HepG2 (cell line): Measurements from ENCODE around the gene CCNDBP1.

Experiments
- CEBPB ChIP-seq: IDR thresholded peaks from 2 replicates; pipeline ENCODE4 v1.6.1; 2011; ENCODE audit warnings: low read depth, low read length, improper control_type of control experiment, borderline replicate concordance
- CREB1 ChIP-seq, 2 experiments: fragments of 450-650 bp in 1 of 2; IDR thresholded peaks; 2 replicates each; pipeline ENCODE4 v1.6.1; 2016 to 2017; ENCODE audit warnings: control low read depth in 1 of 2, mild to moderate bottlenecking in 1 of 2, missing compliant biosample characterization in 1 of 2, missing genetic modification characterization in 1 of 2
- JUN ChIP-seq: sonication (generic); formaldehyde crosslinking; IDR thresholded peaks from 2 replicates; pipeline ENCODE4 v1.4.0; 2020; ENCODE audit warnings: mild to moderate bottlenecking, missing genetic modification reagents
- NFATC3 ChIP-seq: sonication (generic); formaldehyde crosslinking; IDR thresholded peaks from 2 replicates; pipeline ENCODE4 v1.5.1; 2020; ENCODE audit warnings: mild to moderate bottlenecking, missing genetic modification reagents
- POLR2A ChIP-seq, 2 experiments: IDR thresholded peaks; 2 replicates each; pipeline ENCODE4 v1.6.1; 2011; ENCODE audit warnings: low read depth in 2 of 2, low read length in 2 of 2, mild to moderate bottlenecking in 1 of 2, moderate library complexity in 1 of 2; ENCODE audit not compliant: insufficient read depth in 1 of 2
- REST ChIP-seq, 2 experiments: IDR thresholded peaks; 2 replicates each; pipeline ENCODE4 v1.6.1; 2011 to 2012; ENCODE audit warnings: low read length in 2 of 2, borderline replicate concordance in 1 of 2, low read depth in 1 of 2, mild to moderate bottlenecking in 1 of 2, moderate library complexity in 1 of 2
- SMAD3 ChIP-seq: sonication (generic); formaldehyde crosslinking; IDR thresholded peaks from 2 replicates; pipeline ENCODE4 v1.4.0; 2020; ENCODE audit warnings: missing genetic modification reagents
- TAF15 ChIP-seq: fragments of 200-400 bp; formaldehyde crosslinking; IDR thresholded peaks from one replicate; pipeline ENCODE4 v1.6.1; 2018; ENCODE audit warnings: mild to moderate bottlenecking, low read depth, low read length; ENCODE audit not compliant: poor library complexity, severe bottlenecking
- THAP9 ChIP-seq: sonication (generic); formaldehyde crosslinking; IDR thresholded peaks from 2 replicates; pipeline ENCODE4; 2020; ENCODE audit warnings: missing genetic modification reagents, mild to moderate bottlenecking, borderline replicate concordance
- WIZ ChIP-seq: sonication (generic); formaldehyde crosslinking; IDR thresholded peaks from 2 replicates; pipeline ENCODE4 v1.5.1; 2020; ENCODE audit warnings: mild to moderate bottlenecking, missing genetic modification reagents
- ZBTB33 ChIP-seq: sonication (generic); formaldehyde crosslinking; IDR thresholded peaks from 2 replicates; pipeline ENCODE4 v1.4.0; 2020; ENCODE audit warnings: missing genetic modification reagents
- ZFAT ChIP-seq: sonication (generic); formaldehyde crosslinking; conservative IDR thresholded peaks from 2 replicates; pipeline ENCODE4 v1.8.1; 2023; ENCODE audit warnings: missing genetic modification reagents, inconsistent platforms
- ZNF513 ChIP-seq: sonication (generic); formaldehyde crosslinking; conservative IDR thresholded peaks from 2 replicates; pipeline ENCODE4 v1.5.0; 2020; ENCODE audit warnings: missing genetic modification reagents
- ZNF589 ChIP-seq: sonication (generic); formaldehyde crosslinking; conservative IDR thresholded peaks from 2 replicates; pipeline ENCODE4 v1.8.0; 2022; ENCODE audit warnings: mild to moderate bottlenecking, moderate library complexity, missing genetic modification reagents

GRCh38 chr15:43230640-43231115 is 45.5 kb downstream of the CCNDBP1 start:
- TF ChIP-seq TAF15 (no peak), ZBTB33 (CRISPR knock-in tag) (no peak), NFATC3 (CRISPR knock-in tag) (no peak), REST (IDR thresholded peaks at IDR 0.05; ENCODE audit: borderline replicate concordance in 1 of 2, low read depth in 1 of 2, low read length in 2 of 2) (no peak), ZNF589 (CRISPR knock-in tag) (no peak), JUN (CRISPR knock-in tag) (no peak), THAP9 (CRISPR knock-in tag) (no peak), ZFAT (CRISPR knock-in tag) (no peak), CEBPB (no peak), WIZ (CRISPR knock-in tag) (no peak), POLR2A (IDR thresholded peaks at IDR 0.05; ENCODE audit: insufficient read depth in 1 of 2, low read depth in 2 of 2, low read length in 2 of 2) (no peak), ZNF513 (no peak), SMAD3 (no peak), CREB1 (IDR thresholded peaks at IDR 0.05) (no peak), CREB1 (CRISPR knock-in tag; IDR thresholded peaks at IDR 0.05) (no peak)
